Stimulated activated CD8-positive, alpha-beta memory T cell treated with anti-CD3 and anti-CD28 coated beads, Interleukin-12 subunit alpha, Interleukin-12 subunit beta, amount 100 ng/mL, for 24 hours (primary cell): ENCODE results near the gene HSPA1L.
"Not testable (repeated sequence)": the region's sequence is repeated elsewhere in the genome, so short reads cannot be mapped to it uniquely, and the experiment has no call there.

ENCODE experiments used
- DNase-seq: peaks from one replicate; pipeline ENCODE4 v3.0.0-alpha.2; 2020; ENCODE audit errors: extremely low read depth

HSPA1L gene

DNA sequence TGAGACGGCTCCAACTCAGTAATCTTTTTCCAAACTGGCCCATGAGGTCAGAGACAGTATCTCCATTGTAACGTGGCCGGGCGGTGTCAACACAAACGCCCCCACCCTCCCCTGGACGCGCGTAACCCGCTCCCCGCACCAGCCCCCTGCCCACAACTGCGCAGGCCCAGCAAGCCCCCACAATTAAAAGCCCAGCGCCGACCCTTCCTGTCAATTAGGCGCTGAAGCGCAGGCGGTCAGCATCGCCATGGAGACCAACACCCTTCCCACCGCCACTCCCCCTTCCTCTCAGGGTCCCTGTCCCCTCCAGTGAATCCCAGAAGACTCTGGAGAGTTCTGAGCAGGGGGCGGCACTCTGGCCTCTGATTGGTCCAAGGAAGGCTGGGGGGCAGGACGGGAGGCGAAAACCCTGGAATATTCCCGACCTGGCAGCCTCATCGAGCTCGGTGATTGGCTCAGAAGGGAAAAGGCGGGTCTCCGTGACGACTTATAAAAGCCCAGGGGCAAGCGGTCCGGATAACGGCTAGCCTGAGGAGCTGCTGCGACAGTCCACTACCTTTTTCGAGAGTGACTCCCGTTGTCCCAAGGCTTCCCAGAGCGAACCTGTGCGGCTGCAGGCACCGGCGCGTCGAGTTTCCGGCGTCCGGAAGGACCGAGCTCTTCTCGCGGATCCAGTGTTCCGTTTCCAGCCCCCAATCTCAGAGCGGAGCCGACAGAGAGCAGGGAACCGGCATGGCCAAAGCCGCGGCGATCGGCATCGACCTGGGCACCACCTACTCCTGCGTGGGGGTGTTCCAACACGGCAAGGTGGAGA, at the start of gene HSPA1L, which contains the start of gene HSPA1A:
Gene HSPA1L, minus strand, starts transcription at position 259 of the 814 bp plus-strand sequence. CDS start 3,311 bp downstream, outside the sequence.
Gene HSPA1A, plus strand, starts transcription at position 519 of the 814 bp plus-strand sequence. Its CDS starts 214 bp downstream, at position 733.
- DNase-seq = no peak

DNA sequence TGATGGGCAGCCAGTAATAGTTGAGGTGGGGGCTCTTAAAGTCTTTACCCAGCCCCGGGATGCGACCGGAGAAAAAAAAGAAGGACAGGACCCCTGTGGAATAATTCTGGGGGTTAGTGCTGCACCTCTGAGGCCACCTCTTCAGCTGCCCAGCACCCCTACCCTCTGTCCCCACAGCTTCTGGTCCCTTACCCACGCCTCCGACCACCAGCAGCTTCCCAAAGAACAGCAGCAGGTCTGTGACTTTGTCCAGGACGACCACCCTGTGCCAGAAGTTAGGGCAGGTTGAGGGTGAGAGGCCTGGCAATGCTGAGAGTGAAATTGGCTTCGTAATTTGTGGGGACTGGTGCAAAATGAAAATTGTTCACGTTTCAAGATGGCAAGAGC, 49.7 kb upstream of the HSPA1L start:
- no peak for DNase-seq

DNA sequence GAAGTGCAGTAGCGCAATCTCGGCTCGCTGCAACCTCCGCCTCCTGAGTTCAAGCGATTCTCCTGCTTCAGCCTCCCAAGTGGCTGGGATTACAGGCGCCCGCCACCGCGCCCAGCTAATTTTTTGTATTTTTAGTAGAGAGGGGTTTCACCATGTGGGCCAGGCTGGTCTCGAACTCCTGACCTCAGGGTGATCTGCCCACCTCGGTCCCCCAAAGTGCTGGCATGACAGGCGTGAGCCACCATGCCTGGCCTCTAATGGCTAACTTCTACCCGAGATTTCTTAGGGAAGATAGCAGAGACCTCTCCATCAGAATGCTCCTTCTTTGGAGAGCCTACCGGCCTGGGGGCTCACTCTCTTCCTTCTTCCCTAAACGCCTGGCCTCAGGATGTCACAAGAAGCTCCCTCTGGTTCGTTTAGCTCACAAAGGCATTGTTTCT, 49.1 kb upstream of the HSPA1L start:
- not testable (repeated sequence) for DNase-seq

DNA sequence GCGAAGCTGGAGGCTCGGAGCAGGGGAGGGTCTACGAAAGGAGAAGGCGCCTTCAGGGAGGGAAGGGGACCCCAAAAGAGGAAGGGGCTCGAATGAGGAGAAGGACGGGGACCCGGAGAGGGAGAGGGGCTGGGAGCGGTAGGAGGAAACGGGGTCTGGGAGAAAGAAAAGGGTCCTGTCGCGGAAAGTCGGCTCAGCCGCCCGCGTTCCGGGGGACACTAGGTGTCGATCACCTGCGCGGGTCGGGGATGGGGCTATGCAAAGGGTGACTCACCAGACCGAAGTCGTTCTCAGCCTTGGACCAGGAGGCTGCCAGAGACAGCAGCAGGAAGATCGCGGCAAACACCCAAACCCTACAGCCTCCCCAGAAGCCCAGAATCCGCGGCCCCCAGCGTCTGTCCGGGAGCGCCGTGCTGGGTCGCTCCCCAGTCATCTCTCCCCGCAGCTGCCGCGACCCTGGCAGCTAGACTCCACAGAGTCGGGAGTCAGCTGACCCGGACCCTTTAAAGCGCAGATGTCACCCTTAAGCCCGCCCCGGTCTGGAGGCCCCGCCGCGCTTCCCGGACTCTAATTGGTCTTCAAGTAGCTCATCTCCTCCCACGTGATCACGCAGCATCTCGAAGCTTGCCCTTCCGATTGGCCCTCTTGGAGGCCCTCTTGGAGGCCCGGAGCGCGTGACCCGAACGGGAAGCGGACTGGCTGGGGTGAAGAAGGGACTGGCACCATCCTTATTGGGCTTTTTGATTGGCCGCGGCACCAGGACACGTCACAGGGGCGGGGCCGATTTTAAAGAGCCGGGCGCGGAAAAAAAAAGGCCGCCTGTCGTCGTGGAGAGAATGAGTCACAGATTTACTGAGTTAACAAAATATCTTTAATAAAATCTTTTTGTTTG, 47.5 kb upstream of the HSPA1L start, which contains the start of gene NEU1:
Gene NEU1, minus strand, starts transcription at position 478 of the 892 bp plus-strand sequence. Its CDS starts 45 bp downstream, at position 433.
- peak; percentile 98 for DNase-seq

DNA sequence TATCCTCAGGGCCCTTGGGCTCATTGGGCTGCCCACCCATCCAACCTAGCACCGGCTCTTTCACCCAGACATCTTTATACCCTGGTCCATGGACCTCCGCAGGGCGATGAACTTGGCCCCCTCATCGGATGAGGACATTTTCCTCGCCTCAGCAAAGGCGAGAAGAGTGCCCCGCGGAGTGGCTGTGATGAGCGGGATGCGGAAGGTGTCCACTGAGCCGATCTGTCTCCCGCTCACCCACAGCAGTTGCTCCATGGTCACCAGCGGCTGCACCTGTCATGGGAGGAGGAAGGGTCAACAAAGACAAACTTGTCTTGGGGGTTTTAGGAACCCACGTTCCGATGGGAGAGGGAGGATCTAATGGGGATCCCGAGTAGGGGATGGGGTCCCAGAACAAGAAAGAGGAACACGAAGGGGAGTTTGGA, 46.8 kb upstream of the HSPA1L start:
- DNase-seq = no peak

DNA sequence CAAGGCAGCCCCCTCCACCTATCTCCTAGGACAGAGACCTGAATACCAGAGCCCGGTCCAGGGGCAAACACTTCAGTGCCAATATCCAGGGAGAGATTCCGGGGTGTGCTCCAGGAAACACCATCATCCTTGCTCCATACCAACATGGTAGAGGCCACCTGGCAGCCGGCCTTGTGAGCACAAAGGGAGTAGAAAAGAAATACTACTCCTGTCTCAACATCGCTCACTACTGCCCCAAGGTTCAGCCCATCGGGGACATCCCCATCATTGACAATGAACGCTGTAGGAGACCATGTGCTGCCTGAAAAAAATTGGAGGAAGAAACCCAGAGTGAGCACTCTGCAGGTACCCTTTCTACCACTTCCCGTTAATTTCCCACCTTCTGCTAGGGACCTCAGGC, 46.1 kb upstream of the HSPA1L start:
- no peak for DNase-seq

DNA sequence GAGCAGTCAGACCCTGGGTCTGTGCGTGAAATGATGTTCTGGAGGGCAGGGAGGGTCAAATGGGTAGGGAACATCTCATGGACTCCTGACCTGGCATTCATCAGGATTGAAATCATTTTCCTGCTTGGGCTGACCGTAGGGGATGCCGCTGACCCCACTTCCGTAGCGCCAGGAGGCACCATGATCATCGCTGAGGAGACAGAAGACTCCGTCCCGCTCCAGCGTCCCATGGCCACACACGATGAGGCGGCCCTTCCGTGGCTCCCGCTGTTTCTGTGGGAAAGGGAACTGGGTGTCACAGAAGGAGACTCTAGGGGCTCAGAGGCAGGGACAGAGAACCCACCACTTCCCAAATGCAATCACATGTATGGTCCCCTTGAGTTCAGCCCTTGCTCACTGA, 45.3 kb upstream of the HSPA1L start:
- no peak for DNase-seq

DNA sequence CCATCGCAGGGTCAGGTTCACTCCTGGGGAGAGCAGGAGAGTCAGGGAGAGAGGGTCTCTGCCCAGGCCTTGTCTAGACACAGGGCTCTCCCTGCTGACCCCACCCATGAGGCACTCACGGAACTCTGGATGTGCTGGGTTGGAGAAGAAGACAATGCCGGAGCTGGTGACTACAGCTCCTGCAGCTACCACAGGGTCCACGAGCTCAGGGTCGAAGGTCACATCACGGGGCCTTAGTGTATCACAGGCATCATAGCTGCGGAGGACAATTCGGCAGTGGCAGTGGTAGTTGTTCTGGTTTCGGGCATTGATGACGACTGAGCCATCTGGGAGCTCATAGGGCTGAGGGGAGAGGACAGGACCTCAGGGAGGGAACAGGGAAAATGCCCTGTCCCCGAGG, 44.8 kb upstream of the HSPA1L start:
- no peak for DNase-seq

DNA sequence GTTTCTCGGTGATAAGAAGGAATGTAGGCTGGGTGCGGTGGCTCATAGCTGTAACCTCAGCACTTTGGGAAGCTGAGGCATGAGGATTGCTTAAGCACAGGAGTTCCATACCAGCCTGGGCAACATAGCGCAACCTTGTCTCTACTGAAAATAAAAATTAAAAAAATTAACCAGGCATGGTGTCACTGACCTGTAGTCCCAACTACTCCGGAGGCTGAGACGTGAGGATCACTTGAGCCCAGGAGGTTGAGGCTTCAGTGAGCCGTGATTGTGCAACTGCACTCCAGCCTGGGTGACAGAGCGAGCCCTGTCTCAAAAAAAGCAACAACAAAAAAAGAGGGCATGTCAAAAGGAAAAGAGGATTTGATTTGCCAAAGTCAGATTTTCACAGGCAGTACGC, 43.6 kb upstream of the HSPA1L start:
- DNase-seq = no peak

DNA sequence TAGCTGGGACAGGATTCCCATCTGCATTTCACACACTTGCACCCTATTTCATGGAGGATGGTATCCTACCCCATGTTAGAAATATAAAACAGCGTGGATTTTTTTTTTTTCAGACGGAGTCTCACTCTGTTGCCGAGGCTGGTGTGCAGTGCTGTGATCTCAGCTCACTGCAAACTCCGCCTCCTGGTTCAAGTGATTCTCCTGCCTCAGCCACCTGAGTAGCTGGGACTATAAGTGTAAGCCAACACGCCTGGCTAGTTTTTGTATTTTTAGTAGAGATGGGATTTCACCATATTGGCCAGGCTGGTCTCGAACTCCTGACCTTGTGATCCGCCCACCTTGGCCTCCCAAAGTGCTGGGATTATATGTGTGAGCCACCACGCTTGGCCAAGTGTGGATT, 42.7 kb upstream of the HSPA1L start:
- DNase-seq = not testable (repeated sequence)

DNA sequence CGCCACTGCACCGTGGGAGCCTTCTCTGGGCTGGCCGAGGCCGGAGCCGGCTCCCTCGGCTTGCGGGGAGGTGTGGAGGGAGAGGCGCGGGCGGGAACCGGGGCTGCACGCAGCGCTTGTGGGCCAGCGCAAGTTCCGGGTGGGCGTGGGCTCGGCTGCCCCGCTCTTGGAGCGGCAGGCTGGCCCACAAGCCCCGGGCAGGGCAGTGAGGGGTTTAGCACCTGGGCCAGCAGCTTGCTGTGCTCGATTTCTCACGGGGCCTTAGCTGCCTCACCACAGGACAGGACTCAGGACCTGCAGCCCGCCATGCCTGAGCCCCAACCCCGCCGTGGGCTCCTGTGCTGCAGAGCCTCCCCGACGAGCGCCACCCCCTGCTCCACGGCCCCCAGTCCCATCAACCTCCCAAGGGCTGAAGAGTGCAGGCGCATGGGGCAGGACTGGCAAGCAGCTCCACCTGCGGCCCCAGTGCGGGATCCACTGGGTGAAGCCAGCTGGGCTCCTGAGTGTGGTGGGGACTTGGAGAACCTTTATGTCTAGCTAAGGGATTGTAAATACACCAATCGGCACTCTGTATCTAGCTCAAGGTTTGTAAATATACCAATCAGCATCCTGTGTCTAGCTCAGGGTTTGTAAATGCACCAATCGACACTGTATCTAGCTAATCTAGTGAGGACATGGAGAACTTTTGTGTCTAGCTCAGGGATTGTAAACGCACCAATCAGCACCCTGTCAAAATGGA, 37.1 kb upstream of the HSPA1L start:
- not testable (repeated sequence) for DNase-seq

DNA sequence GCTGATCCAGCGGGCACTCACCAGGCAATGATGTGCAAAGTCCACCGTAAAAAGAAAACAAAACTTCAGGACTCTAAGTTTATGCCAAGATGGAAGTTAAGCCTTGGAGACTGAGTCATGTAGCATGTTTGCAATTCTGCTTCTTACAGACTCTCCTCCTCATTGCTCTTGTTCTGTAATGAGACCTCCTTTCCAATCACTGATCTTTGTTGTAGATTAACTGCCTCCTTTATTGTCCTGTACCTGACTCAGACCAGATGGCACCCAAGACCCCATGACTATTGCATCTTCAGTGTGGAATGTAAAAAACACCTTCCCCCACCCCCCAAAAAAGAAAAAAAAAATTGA, 36.4 kb upstream of the HSPA1L start:
- no peak for DNase-seq

DNA sequence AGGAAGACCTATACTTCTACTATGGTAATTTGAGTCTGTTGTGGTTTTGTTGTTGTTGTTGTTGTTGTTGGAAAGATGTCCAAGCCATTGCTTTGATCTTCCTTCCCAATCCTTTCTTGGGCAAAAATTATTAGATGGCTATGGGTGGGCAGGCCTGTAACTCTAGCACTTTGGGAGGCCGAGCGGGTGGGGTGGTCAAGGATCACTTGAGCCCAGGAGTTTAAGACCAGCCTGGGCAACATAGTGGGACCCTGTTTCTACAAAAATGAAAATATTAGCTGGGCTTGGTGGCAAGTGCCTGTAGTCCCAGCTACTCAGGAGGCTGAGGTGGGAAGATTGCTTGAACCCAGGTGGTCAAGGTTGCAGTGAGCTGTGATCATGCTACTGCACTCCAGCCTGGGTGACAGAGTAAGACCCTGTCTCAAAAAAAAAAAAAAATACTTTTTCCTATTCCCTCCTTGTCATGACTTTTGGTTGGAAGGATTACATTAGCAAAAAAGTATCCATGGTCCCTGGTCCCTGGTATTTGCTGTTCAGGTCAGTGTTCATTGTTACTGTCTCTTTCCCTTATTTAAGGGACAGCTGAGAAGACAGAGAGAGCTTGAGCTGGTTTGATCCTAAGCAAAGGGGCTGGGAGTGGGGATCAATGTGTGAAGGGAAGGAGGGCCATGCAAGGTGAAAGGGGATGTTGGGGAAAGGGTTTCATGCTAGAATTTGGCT, 35.8 kb upstream of the HSPA1L start:
- DNase-seq = no peak

DNA sequence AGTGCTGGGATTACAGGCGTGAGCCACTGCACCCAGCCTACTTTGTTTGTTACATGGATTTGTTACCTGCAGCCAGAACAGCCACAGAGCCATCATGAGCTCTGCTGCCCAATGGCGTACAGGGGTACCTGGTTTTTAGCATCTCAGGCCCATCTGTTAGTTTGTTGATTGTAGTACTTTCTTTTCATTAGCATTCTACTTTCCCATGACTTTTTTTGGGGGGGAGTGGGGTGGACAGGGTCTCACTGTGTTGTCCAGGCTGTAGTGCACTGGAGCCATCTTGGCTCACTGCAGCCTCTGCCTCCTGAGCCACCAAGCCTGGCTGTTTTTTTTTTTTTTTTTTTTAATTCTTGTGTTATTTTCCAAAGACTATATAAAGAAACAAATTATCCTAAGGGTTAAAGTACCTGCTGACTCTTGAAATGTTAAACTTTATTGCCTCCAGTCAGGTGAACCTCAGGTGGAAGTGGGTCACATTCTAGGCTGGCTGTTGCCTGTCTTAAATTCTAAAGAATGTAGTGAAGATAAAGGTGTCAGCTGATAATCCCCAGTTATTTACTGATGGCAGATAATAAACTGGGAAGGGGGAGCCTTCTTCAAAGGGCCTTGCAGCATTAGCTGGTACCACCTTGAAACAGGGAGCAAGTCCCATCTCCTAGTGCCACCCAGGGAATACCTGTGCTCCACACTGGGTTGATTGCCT, 32.3 kb upstream of the HSPA1L start:
- no peak for DNase-seq

DNA sequence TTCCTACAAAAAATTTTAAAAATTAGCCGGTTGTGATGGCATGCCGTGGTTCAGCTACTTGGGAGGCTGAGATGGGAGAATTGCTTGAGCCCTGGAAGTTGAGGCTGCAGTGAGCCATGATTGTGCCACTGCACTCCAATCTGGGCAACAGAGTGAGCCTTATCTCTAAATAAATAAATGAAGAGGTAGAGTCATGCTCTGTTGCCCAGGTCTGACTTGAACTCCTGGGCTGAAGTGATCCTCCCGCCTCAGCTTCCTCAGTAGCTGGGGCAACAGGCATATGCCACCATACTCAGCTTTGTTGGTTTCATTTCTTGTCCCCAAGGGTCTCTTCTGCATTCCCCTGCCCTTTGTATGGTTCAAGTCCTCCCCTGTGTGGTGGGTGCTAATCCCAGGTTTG, 29.4 kb upstream of the HSPA1L start:
- DNase-seq = no peak

DNA sequence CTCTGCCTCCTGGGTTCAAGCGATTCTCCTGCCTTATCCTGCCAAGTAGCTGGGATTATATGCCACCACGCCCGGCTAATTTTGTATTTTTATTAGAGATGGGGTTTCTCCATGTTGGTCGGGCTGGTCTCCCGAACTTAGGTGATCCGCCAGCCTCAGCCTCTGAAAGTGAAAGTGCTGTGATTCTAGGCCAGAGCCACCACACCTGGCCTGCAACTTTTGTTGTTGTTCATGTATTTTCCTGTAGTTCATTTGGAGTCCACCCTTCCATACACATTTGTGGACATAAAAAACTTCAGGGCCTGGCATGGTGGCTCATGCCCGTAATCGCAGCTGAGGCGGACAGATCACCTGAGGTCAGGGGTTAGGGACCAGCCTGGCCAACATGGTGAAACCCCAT, 27.0 kb upstream of the HSPA1L start:
- no peak for DNase-seq

DNA sequence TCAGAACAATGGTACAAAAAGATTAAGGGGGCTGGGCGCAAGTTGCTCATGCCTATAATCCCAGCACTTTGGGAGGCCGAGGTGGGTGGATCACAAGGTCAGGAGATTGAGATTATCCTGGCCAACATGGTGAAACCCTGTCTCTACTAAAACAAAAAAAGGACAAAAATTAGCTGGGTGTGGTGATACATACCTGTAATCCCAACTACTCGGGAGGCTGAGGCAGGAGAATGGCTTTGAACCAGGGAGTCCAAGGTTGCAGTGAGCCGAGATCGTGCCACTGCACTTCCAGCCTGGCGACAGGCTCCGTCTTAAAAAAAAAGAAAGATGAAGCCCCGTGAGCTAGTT, 24.7 kb upstream of the HSPA1L start:
- not testable (repeated sequence) for DNase-seq

DNA sequence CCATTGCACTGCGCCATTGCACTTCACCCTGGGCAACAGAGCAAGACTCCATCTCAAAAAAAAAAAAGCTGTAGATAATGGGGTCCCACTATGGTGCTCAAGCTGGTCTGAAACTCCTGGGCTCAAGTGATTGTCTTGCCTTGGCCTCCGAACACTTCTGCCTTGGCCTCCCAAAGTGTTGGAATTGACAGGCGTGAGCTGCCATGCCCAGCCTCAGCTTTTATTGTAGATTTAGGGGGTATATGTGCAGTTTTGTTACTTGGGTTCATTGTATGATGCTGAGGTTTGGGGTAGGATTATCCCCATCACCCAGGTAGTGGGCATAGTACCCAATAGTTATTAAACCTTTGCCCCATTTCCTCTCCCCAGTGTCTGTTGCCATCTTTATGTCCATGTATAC, 23.9 kb upstream of the HSPA1L start:
- DNase-seq = no peak

DNA sequence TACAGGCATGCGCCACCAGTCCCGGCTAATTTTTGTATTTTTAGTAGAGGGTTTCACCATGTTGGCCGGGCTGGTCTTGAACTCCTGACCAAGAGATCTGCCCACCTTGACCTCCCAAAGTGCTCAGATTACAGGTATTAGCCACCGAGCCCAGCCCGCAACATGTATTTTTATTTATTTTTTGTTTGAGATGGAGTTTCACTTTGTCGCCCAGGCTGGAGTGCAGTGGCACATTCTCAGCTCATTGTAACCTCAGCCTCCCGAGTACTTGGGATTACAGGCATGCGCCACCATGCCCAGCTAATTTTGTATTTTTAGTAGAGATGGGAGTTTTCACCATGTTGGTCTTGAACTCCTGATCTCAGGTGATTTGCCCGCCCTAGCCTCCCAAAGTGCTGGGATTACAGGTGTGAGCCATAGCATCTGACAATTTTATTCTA, 23.1 kb upstream of the HSPA1L start:
- not testable (repeated sequence) for DNase-seq

DNA sequence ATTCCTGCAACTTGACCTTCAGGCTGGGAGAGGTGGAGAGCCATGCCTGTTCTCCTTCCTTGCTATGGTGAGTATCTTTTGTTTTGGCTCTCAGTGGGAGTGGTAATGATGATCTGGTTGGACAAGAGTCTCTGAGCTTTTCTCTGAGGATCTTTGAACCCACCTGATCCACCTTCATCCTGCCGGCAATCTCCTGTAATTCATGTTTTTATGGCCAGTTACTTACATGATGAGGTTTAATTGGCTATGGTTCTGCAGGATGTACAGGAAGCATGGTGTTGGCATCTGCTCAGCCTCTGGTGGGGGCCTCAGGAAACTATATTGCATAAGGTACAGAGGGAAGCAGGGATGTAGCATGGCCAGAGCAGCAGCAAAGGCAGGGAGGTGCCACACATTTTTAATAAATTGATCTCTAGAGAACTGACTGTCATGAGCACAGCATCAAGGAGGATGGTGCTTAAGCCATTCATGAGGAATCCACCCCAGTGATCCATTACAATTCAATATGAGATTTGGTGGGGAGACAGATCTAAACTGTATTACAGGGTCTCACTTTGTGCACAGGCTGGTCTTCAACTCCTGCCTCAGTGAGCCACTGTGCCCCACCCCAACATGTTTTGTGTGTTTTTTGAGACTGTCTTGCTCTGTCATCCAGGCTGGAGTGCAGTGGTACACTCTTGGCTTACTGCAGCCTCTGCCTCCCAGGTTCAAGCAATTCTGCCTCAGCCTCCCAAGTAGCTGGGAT, 22.5 kb upstream of the HSPA1L start:
- DNase-seq = no peak
